GM06990 (cell line): ENCODE measurements around the gene UNCX.

Source experiments
- DNase-seq: peaks from one replicate; pipeline ENCODE4 v3.0.0-alpha.2; 2011; ENCODE audit not compliant: insufficient read length; ENCODE audit errors: extremely low read depth
- H3K27me3 ChIP-seq: replicated peaks from 2 replicates; pipeline ENCODE4 v1.6.0; 2011; ENCODE audit warnings: low read length; ENCODE audit not compliant: control insufficient read depth, insufficient read depth
- H3K36me3 ChIP-seq: 2 replicates; pipeline ENCODE4 v1.5.1; 2011; ENCODE audit warnings: low read length; ENCODE audit not compliant: control insufficient read depth, insufficient read depth
- H3K4me3 ChIP-seq: replicated peaks from 2 replicates; pipeline ENCODE4 v1.5.1; 2011; ENCODE audit warnings: low read depth, mild to moderate bottlenecking, control low read depth, low read length
- TF ChIP-seq, protein P1 (sequence below): IDR thresholded peaks from 2 replicates; pipeline ENCODE4 v1.5.1; 2011; ENCODE audit warnings: low read length, control low read depth, mild to moderate bottlenecking, inconsistent platforms; ENCODE audit not compliant: insufficient read depth, poor library complexity, severe bottlenecking

Gene UNCX

DNA sequence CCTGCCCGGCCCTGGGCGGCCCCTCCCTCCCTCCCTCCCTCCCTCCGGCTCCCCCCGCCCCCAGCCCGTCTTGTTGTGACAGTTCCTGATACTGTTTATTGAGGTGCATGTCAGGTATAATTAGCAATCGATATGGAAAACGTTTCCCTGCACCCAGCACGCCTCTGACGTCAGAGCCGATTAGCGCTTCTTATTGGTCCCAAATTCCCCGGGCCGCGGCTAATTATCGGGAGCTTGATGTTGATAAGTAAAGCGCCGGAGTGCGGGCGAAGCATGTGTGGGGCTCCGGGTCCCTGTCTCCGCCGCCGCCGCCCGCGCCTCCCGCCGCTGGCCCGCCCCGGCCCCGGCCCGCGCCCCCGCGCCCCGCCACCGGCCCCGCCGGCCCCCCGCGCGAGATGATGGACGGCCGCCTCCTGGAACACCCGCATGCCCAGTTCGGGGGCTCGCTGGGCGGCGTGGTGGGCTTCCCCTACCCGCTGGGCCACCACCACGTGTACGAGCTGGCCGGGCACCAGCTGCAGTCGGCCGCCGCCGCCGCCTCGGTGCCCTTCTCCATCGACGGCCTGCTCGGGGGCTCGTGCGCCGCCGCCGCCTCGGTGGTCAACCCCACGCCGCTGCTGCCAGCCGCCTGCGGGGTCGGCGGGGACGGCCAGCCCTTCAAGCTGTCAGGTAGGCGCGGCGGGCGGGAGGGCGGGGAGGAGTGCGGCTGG, at the start of gene UNCX:
Gene UNCX, plus strand, starts transcription at position 250 of the 710 bp plus-strand sequence. Its CDS starts 146 bp downstream, at position 396.
- no peaks in the 10 kb centered on the region; the same call in 1 of the 2 replicates for H3K27me3 ChIP-seq
- no peak for DNase-seq
- TF ChIP-seq, protein P1, sequence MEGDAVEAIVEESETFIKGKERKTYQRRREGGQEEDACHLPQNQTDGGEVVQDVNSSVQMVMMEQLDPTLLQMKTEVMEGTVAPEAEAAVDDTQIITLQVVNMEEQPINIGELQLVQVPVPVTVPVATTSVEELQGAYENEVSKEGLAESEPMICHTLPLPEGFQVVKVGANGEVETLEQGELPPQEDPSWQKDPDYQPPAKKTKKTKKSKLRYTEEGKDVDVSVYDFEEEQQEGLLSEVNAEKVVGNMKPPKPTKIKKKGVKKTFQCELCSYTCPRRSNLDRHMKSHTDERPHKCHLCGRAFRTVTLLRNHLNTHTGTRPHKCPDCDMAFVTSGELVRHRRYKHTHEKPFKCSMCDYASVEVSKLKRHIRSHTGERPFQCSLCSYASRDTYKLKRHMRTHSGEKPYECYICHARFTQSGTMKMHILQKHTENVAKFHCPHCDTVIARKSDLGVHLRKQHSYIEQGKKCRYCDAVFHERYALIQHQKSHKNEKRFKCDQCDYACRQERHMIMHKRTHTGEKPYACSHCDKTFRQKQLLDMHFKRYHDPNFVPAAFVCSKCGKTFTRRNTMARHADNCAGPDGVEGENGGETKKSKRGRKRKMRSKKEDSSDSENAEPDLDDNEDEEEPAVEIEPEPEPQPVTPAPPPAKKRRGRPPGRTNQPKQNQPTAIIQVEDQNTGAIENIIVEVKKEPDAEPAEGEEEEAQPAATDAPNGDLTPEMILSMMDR = no peak
- H3K36me3 ChIP-seq = no peaks in the 10 kb centered on the region
- H3K4me3 ChIP-seq = no peak within 1 kb of the TSS

DNA sequence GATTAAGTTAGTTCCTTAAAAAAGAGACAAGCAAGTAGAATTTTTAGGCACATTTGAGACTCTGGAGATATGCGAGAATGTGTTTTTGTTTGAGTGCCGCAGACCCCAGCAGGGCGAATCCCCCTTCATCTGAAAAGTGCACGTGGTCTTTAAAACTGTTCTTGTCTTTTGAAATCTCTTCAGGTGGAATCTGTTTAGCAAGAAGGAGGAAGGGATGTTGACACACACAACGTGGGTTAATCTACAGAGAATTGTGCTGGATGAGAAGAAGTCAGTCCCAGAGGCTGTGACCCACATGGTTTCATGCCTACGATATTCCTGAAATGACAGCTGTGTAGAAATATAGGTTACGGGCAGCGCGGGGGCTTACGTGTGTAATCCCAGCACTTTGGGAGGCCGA, 45.5 kb upstream of the UNCX start:
- H3K27me3 ChIP-seq = no peaks in the 10 kb centered on the region
- TF ChIP-seq, protein P1 = no peak

DNA sequence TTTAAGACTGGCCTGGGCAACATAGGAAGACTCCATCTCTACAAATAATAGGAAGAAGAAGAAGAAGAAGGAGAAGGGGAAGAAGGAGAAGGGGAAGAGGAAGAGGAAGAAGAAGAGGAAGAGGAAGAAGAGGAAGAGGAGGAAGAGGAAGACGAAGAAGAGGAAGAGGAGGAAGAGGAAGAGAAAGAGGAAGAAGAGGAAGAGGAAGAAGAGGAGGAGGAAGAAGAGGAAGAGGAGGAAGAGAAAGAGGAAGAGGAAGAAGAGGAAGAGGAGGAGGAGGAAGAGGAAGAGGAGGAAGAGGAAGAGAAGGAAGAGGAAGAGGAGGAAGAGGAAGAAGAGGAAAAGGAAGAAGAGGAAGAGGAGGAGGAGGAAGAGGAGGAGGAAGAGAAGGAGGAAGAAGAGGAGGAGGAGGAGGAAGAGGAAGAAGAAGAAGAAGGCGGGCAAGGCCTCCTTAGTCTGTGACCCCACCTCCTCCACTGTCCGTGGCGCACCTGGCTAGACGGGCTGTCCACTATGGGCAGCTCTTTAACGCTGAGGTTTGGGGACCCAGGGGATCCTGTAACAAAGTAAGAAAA, 43.9 kb upstream of the UNCX start:
- TF ChIP-seq, protein P1 = no peak
- Histone ChIP-seq H3K4me3 (no peak overlapping the region), H3K36me3 (no peaks in the 10 kb centered on the region), H3K27me3 (no peaks in the 10 kb centered on the region)
- DNase-seq = no peak

More for the DNA sequence above, 45.5 kb upstream of the UNCX start:
- Histone ChIP-seq H3K4me3 (no peak overlapping the region), H3K36me3 (no peaks in the 10 kb centered on the region)
- no peak for DNase-seq

DNA sequence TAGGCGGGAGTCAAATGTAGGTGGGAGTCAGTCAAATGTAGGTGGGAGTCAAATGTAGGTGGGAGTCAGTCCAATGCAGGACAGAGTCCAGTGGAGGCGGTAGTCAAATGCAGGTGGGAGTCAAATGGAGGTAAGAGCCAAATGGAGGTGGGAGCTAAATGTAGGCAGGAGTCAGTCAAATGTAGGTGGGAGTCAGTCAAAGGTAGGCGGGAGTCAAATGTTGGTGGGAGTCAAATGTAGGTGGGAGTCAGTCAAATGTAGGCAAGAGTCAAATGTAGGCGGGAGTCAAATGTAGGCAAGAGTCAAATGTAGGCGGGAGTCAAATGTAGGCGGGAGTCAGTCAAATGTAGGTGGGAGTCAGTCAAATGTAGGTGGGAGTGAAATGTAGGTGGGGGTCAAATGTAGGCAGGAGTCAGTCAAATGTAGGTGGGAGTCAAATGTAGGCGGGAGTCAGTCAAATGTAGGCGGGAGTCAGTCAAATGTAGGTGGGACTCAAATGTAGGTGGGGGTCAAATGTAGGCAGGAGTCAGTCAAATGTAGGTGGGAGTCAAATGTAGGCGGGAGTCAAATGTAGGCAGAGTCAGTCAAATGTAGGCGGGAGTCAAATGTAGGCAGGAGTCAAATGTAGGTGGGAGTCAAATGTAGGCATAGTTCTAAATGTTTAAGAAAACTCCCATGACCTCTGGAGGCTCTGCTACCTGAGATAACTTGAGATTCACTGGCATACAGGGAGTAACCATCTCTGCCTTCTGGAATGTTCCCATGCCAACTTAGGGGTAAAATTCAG, 42.5 kb upstream of the UNCX start:
- no peaks in the 10 kb centered on the region for H3K36me3 ChIP-seq

DNA sequence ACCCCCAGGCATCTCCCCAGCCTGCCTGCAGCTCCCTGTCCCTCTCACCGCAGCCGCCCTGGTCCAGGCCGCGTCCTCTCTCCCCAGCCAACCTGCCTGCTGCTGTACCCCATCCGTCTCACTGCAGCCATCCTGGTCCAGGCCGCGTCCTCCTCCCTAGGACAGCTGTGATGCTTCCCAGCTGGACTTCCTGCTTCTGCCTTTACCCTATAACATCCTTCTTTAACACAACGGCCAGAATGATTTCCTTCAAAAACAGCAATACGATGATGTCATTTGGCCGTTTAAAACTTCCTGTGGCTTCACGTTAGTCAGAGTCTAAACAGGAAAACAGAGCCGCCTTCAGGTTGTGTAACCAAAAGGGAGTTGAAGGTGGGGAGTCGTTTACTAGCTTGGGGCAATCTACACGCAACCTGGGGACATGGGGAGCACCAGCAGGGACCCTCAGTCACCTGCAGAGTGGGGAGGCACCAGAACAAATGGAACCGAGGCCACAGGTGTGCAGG, 40.4 kb upstream of the UNCX start:
- TF ChIP-seq, protein P1 = no peak
- Histone ChIP-seq H3K4me3 (no peak overlapping the region), H3K36me3 (no peaks in the 10 kb centered on the region), H3K27me3 (no peaks in the 10 kb centered on the region; the same call in 1 of the 2 replicates)
- no peak for DNase-seq

More for the DNA sequence above, 42.5 kb upstream of the UNCX start:
- DNase-seq = no peak
- TF ChIP-seq, protein P1 = no peak
- H3K27me3 ChIP-seq = no peaks in the 10 kb centered on the region; the same call in 1 of the 2 replicates
- H3K4me3 ChIP-seq = no peak overlapping the region
